Measurements from ENCODE around the gene ZNF800.
"Not testable (repeated sequence)": the region's sequence is repeated elsewhere in the genome, so short reads cannot be mapped to it uniquely, and the experiment has no call there.

ZNF800 gene, protein sequence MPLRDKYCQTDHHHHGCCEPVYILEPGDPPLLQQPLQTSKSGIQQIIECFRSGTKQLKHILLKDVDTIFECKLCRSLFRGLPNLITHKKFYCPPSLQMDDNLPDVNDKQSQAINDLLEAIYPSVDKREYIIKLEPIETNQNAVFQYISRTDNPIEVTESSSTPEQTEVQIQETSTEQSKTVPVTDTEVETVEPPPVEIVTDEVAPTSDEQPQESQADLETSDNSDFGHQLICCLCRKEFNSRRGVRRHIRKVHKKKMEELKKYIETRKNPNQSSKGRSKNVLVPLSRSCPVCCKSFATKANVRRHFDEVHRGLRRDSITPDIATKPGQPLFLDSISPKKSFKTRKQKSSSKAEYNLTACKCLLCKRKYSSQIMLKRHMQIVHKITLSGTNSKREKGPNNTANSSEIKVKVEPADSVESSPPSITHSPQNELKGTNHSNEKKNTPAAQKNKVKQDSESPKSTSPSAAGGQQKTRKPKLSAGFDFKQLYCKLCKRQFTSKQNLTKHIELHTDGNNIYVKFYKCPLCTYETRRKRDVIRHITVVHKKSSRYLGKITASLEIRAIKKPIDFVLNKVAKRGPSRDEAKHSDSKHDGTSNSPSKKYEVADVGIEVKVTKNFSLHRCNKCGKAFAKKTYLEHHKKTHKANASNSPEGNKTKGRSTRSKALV

DNA sequence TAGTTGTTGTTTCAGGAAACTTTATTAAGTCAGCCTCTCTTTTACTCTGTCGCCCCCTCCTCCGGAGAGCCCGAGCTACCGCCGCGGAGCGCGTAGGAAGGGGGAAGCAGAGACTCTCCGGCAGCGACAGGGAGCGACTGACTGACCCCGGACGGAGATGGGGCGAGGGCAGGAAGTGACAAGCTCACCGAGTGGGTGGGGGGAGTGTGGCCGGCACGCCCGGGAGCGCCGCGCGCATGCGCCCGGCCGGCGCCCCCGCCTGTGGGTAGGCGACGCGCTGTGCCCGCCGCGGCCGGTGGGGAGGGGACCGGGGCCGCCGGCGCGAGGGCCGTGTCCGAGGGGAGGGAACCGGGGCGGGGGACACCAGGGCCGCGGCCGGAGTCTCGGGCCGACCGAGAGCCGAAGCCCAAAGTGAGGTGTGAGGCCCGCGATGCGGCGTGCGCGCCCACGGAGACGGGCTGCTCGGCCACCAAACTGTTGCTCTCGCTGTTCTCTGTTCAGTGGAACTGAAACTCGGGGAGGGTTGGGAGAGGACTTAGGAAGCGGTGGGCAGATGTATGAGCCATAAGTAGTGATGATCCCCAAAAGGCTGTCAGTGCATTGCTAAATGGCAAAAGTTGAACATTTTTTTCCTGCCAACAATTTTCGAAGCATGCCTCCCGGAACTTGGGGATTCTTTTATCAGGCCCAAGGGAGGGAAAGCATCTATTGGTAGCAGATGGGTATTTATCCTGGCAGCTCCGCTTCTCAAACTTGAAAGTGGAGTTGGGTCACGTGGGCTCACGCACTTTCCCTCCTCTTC, at the start of gene ZNF800:
TSS of gene ZNF800 (minus strand) at position 143 of the 802 bp plus-strand sequence. CDS start 1,151 bp downstream, outside the sequence.
- in situ Hi-C loops (cut with MboI; ENCODE audit: low sequenced_read_pairs), result no loop called here

DNA sequence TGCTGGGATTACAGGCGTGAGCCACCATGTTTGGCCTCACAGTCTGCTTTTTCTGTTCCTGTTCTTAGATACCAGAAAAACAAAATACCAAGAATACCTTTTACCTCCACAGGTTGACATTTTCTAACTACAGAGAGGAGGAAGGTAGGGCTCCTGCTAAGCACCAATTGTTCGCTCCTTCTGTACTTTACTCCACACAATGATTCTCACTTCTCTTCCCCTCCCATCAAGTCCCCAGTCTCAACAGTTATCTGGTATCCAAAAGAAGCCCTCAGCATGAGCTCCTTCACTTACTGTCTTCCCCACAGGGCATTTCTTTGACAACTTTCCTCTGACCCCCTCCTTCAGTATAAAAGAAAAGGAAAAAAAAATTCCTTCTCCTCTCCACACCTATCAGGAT, 47.7 kb upstream of the ZNF800 start:
- in situ Hi-C loops (cut with MboI; ENCODE audit: low sequenced_read_pairs), result no loop called here

DNA sequence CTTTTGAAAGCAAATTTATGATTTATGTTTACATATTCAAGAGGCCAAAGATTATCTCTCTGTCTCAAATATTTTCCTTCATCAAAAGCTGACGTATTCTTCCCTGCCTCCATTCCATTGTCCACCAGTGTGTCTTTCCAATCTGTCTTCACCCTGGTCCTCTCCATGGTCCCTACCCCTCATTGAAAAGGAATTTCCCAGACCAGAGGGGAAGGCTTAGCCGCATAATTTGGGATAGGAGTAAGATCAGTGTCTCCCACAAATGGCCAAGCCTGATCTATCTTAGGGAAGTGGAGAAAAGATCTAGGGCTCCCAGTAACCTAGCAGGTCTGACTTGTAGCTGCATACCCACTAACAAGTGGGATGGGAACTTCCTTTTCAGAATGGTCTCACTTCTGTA, 46.3 kb upstream of the ZNF800 start:
- in situ Hi-C loops (cut with MboI; ENCODE audit: low sequenced_read_pairs), result no loop called here

DNA sequence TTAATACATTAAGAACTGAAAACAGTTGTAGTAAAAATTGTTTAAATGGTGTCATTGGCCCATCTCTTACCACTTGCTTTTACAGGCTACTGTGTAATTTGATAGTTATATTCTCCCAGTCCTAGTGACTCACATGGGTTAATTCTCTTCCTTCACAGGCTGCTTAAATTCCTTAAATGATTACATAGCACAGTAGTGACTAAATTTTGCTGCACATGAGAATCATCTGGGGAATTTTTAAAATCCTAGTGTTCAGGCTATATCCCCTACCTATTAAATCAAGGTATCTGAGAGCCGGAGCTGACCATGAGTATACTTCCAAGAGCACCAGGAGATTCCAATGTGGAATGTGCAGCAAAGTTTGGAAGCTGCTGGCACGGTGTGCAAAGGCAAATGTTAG, 45.3 kb upstream of the ZNF800 start:
- in situ Hi-C loops (cut with MboI; ENCODE audit: low sequenced_read_pairs), result no loop called here

DNA sequence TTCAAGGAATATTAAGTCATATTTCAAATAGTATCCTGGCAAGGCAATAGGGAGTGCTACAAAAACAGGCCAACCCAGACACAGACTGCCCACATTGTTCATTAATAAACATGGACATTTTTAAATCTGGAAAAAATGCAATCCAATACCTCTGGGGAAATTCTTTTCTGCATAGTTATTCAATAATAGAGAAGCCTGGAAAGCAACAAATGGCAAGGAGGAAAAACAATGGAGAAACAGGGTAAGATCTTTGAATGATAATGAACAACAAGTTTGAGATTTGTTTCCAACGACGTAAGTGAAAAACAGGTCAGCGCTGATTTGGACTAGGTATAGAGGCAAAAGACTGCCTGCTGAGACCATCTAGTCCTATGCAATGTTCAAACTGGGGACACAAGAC, 44.7 kb upstream of the ZNF800 start:
- in situ Hi-C loops (cut with MboI; ENCODE audit: low sequenced_read_pairs), result no loop called here

DNA sequence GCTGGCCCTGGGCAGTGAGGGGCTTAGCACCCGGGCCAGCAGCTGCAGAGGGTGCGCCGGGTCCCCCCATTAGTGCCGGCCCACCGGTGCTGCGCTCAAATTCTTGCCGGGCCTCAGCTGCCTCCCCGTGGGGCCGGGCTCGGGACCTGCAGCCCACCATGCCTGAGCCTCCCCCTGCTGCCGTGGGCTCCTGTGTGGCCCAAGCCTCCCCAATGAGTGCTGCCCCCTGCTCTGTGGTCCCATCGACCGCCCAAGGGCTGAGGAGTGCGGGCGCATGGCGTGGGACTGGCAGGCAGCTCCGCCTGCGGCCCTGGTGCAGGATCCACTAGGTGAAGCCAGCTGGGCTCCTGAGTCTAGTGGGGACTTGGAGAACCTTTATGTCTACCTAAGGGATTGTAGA, 36.8 kb upstream of the ZNF800 start:
- in situ Hi-C loops (cut with MboI; ENCODE audit: low sequenced_read_pairs), result not testable (repeated sequence)

DNA sequence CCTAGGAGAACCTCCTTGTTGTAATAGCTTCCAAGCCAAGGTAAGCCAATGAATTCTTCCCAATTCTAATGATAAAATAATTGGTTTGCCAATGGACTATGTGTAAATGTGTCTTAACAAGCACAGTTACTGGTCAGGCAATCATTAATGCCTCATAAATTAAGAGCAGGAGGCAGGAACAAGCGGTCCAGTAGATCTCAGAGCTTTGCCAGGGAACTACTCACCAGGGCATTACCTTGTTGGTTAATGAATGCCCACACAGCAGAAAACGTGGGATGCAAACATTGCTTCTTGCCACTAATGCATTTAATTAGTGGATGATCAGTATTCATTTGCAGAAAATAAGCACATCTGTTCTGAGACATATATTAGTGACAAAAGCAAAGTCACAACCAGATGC, 26.7 kb upstream of the ZNF800 start:
- in situ Hi-C loops (cut with MboI; ENCODE audit: low sequenced_read_pairs), result no loop called here

DNA sequence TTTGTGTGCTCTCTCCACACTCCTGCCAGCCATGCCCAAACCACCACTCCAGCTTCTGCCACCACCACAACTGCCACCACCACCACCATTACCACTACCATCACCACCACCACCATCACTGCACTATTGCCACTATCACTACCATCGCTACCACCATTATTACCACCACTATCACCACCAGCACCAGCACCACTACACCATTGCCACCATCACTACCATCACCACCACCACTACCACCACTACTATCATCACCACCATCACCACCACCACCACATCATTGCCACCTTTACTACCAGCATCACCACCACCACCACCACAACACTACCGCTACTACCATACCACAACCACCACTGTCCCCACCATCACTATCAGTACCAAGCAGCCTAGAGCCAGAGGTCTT, 26.0 kb upstream of the ZNF800 start:
- in situ Hi-C loops (cut with MboI; ENCODE audit: low sequenced_read_pairs), result no loop called here

DNA sequence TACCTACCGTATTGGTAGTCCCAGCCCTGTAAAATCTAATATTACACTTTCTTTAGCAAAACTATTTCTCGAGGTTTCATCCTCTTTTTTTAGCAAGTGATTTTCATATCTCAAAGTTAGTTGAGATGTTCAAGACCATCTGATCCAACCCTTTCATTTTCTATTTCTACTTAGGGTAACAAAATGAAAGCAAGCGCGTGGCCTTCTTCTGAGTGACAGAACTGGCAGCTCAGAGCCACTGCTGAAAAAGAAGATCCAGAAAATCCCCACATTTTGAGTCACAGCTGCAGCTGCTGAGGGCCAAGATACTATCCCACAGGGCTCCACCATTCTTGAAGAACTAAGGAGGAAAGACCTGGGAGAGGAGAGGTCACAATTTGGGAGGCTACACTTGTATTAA, 24.8 kb upstream of the ZNF800 start:
- in situ Hi-C loops (cut with MboI; ENCODE audit: low sequenced_read_pairs), result no loop called here

DNA sequence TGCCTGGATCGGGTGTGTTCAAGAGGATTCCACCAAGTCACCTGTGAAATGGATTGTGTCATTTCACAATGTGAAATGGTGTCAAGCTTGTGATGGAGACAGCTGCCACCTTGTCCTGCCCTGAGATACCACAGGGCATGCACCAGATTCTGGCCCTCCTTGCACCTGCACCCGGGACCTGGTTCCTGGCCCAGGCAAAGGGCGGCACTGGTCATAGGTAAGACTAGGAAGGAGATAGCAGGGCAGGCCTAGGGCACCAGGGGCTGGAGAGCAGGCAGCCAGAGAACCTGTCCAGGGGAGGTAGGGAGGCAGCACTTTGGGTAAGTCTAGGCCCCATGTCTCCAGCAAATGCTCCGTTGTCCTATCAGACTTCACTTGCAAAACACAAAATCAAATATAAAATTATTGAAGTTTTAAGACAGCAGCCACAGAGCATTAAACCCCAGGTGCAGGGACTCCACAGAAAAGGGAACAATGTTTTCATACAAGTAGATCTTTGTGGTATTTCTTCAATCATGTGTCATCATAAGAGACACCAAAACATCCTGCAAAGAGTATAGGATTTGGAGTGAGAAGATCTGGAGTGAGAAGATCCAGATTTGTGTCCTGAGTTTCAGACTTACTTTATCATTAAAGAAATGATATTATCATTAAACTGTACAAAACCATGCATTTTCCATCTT, 22.7 kb upstream of the ZNF800 start:
- in situ Hi-C loops (cut with MboI; ENCODE audit: low sequenced_read_pairs), result no loop called here

DNA sequence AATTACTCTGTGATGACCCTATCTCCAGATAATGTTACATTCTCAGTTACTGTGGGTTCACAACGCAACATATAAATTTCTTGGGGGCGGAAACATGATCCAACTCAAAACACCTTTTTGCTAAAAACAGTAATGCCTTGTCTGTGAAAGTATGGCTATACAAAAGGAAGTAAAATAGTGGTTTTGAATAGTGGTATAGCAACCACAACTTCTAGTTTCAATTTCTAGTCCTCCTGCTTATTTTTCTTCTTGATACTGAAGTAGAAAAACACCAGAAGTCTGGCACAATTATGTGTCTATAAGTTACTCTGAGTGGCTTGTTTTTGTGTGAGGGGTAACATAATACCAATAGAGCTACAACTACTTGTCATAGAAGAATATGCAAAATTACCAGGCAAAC, 21.5 kb upstream of the ZNF800 start:
- in situ Hi-C loops (cut with MboI; ENCODE audit: low sequenced_read_pairs), result no loop called here

DNA sequence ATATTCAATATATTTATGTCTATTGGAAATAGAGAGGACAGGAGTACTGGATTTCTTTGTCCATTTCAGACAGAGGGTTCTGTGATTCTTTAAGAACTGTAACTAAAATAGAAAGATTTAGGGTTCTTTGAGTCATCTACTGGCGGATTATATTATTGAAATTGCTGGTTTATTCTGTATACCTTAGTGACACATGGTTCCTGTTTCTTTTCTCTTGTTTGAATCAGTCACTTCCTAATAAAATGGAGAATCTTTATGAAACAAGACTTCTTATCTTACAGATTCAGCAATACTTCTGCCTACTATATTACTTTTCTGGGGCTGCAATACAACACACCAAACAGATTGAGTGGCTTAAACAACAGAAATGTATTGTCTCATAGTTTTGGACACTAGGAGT, 20.8 kb upstream of the ZNF800 start:
- in situ Hi-C loops (cut with MboI; ENCODE audit: low sequenced_read_pairs), result no loop called here

DNA sequence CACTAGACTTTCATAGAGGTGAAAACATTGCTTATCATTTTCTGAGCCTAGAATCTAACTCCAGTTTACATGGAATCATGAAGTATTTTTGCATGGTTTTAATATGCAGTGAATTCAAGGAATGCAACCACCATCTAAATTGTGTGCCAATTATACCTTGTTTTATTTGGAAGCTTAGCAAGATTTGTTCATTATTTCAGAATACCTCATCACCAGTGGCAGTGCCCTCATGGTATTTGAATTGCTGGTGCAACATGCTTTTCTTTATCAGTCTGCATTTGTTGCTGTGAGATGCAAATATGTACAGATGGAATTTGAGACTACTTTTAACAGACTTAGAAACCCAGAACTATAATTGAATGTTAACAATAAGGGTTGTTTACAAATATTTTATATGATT, 18.7 kb upstream of the ZNF800 start:
- in situ Hi-C loops (cut with MboI; ENCODE audit: low sequenced_read_pairs), result no loop called here

DNA sequence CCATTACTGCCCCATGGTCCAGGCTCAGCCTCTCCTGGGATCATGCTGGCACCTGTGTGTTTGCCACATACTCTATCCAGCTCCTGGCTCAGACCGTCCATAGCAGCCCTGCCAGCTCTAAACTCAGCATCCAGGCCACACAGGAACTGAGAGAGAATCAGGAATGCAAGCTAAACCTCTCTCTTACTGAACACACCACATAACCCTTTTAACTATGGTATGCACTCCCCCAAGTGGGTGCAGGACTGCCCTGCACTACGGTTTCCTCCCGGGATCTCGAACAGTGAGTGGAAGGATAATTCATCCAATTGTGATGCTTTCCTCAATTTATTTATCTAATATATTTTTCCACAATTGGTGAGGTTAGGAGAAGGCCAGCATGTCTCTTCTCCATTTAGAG, 17.1 kb upstream of the ZNF800 start:
- in situ Hi-C loops (cut with MboI; ENCODE audit: low sequenced_read_pairs), result no loop called here

DNA sequence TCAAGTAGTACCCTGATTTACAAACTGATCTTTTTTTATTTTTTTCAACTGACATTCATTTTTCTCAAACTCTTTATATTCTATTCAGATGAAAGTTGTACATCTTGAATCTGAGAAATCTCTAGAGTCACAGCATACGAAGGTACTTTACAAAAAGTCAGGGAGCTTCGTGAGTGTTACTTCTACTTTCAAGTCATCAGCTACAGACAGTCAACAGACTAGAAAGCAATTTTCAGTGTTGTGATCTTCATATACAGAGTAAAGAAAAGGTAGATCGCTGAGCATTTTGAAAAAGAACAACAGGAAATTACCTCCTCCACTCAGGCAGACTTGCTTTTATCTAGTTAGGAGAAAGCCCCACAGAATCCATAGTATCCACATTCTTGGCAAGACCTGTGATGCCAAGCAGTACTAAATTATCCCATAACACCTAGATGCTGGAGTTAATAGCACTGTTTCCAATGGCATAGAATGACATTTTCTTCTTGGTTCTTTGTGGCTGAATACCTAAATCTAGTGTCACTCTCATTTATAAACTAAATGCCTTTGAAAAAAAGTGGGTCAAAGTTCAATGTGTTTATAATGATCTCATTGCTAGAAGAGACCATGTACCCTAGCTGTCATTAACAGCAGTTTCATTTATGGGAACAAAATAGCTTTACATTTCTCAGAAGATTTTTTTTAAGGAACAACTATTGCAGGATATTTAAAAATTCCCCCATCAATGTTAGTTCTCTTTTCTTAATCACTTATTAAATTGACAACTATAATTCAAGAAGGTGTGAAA, 12.0 kb upstream of the ZNF800 start:
- in situ Hi-C loops (cut with MboI; ENCODE audit: low sequenced_read_pairs), result no loop called here

DNA sequence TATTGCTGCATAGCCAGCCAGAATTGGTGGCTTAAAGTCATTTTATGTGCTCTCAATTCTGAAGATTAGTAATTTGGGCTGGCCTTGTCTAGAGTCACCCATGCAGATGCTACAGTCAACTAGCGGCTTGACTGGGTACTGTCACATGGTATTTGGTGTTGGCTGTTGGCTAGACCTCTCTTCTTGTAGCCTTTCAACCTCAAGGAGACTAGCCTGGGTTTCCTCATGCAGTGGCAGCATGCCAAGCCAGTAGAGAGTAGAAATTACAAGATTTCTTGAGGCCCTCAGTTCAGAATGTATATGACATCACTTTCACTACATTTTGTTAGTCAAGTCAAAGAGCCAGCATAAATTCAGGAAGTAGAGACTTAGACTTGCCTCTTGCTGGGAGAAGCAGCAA, 3.7 kb upstream of the ZNF800 start:
- in situ Hi-C loops (cut with MboI; ENCODE audit: low sequenced_read_pairs), result no loop called here

DNA sequence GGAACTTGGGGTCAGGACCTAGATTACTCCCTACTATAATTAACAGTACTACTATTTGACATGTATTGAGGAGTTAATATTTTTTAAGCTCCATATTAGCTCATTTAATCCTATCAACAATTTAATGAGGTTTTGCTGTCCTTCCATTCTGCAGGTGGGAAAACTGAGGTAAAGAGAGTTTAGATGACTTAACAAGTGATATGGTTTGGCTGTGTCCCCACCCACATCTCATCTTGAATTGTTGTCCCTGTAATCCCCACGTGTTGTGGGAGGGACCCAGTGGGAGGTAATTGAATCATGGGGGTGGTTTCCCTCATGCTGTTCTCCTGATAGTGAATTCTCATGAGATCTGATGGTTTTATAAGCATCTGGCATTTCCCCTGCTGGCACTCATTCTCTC, 2.6 kb upstream of the ZNF800 start:
- in situ Hi-C loops (cut with MboI; ENCODE audit: low sequenced_read_pairs), result not testable (repeated sequence)

DNA sequence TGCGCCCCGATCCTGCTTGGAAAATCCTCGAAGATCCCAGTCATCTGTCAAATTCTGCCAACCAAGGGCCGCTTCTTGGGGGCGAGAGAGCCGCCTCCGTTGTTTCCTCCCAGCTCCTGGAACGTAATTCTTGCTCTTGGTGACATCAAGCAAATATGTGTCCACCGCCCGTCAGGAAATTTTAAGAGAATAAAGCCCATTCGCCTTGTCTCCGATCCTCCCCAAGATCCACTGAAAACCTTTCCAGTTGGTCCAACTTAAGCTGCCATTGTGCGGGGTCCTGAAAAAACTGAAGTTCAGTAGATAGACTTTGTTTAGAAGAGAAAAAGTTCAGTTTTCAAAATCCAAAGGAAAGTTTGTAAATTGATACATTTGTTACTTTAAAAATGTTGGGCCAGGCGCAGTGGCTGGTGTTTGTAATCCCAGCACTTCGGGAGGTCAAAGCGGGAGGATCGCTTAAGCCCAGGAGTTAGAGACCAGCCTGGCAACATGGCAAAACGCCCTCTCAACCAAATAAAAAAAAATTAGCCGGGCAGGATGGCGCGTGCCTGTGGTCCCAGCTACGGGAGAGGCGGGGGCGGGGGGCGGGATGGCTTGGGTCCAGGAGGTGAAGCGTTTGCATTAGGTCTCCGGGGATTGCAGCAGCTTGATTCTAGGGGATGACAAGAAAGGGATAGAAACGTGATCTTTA, 1.0 kb upstream of the ZNF800 start:
- in situ Hi-C loops (cut with MboI; ENCODE audit: low sequenced_read_pairs), result no loop called here

DNA sequence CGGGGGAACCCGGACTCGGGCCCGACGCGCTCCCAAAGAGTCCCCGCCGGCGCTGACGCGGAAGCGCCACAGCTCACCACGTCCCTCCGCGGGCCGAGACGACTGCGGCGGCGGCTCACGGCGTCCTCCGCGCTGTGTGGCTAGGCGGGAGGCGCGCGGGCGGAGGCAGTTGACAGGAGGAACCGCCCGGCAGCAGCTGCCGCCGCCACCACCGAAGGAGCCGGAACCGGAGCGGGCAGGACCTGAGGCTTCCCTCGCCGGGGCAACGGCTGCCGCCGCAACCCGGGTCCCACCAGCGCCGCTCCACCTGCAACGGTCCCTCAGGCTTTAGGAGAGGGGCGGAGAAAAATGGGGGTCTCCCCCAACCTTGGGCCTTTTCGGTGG, 334 bp downstream of the ZNF800 start:
- in situ Hi-C loops (cut with MboI; ENCODE audit: low sequenced_read_pairs), result no loop called here
